Activated effector memory CD4-positive, alpha-beta T cell treated with anti-CD3 and anti-CD28 coated beads, Interleukin-2, amount 50 U/mL, for 16 hours (primary cell): ENCODE results near the gene BBOF1.
"Not testable (repeated sequence)": the region's sequence is repeated elsewhere in the genome, so short reads cannot be mapped to it uniquely, and the experiment has no call there.

Experiments used
- DNase-seq: peaks from one replicate; pipeline ENCODE4 v3.0.0-alpha.2; 2020

The BBOF1 gene

DNA sequence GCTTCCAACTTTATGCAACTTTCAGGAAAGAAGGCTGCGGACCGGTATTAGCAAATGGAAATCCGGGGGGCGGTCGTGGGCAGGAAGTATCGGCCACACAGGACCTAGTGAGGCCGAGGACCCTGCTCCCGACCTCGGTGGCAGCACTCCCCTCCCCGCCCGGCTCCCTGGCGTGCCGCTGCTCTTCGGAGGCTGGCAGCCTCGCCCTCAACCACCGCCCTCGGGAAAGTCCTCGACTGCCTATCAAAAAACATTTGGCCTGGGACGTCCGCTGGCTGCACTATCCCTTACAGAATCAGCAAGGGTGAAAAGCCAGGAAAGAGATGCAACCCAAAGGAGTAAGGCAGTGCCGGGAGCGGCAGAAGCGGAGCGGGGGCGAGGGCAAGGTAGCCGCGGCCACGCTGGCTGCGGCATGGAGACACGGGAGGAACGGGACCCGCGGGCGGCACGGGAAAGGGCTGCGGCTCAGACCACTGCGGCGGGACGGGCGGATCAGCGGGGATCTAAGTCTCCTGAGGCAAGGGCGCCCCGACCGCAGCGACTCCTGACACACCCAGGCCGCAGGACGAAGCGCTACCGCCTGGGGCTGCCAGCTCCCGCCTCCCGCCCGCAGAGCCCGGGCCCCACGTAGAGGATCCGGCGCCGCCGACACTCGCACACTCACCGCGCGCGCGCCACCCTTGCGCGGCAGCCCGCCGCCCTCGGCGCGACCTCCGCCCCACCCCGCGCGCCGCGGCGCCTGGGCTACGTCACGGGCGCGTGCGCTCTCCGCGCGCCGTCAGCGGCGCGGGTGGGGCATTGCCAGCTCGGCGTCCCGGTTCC, at the start of gene BBOF1, which contains the start of gene ENTPD5:
TSS of gene BBOF1 (plus strand) at position 764 of the 822 bp plus-strand sequence. CDS start 130 bp downstream, outside the sequence.
TSS of gene ENTPD5 (minus strand) at position 703 of the 822 bp plus-strand sequence. CDS start 31,186 bp downstream, outside the sequence.
- DNase-seq = peak; percentile 94

DNA sequence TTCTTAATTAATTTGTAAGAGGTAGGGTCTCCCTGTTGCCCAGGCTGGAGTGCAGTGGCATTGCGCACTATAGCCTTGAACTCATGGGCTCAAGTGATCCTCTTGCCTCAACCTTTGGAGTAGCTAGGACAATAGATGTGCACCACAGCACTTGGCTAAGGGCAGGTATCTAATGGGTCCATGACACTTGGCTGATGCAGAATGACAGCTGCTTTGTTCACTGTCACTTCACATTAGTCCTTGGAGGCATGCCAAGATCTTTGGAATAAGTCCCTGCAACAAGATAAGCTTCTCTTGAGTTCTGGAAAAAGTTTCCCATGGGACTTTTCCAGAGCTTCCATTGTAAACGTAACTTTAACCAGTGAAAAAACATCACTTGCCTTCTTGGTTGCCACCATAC, 45.7 kb upstream of the BBOF1 start:
- no peak for DNase-seq

GRCh38 chr14:73976125-73976524, 43.0 kb upstream of the BBOF1 start:
- no peak for DNase-seq

DNA sequence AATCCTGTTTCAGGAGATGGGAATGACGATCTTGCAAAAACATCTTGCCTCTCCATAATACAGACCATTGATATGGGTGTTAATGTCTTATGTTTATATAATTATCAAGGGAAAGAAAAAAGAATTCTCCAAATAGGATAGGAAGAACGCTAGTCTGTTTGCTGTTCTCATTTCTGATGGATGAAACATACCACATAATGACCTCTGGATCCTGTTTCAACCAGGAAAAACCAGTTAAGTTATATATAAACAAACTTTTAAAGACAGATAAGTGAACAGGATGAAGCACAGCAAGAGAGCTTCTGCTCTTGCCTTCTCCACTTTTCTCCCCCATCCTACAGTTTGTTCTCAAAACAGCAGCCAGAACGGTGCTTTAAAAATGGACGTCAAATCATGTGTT, 41.3 kb upstream of the BBOF1 start:
- no peak for DNase-seq

GRCh38 chr14:73988065-73988464, 31.1 kb upstream of the BBOF1 start:
- DNase-seq = no peak

GRCh38 chr14:73988656-73989055, 30.5 kb upstream of the BBOF1 start:
- not testable (repeated sequence) for DNase-seq

DNA sequence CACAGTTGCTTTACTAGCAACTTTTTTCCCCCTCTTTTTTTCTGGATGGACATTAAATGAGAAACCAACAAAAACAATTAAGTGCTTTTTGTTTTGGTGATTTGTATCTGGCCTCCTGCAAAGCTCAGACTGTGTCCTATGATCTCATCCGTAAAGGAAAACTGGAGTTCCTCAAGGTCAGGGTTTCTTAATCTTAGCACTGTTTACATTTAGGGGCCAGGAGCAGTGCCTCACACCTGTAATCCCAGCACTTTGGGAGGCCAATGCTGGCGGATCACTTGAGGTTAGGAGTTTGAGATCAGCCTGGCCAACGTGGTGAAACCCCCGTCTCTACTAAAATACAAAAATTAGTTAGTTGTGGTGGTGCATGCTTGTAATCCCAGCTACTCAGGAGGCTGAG, 28.1 kb upstream of the BBOF1 start:
- no peak for DNase-seq

DNA sequence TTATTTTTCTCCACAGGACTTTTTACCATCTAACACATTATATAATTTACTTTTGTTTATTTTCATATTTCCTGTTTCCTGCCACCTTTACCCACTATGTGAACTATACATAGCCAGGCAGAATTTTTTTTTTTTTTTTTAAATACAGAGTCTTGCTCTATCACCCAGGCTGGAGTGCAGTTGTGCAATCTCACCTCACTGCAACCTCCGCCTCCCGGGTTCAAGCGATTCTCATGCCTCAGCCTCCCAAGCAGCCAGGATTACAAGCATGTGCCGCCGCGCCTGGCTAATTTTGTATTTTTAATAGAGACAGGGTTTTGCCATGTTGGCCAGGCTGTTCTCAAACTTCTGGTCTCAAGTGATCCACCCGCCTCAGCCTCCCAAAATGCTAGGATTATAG, 24.2 kb upstream of the BBOF1 start:
- DNase-seq = not testable (repeated sequence)

GRCh38 chr14:73995977-73996378, 23.2 kb upstream of the BBOF1 start:
- no peak for DNase-seq

DNA sequence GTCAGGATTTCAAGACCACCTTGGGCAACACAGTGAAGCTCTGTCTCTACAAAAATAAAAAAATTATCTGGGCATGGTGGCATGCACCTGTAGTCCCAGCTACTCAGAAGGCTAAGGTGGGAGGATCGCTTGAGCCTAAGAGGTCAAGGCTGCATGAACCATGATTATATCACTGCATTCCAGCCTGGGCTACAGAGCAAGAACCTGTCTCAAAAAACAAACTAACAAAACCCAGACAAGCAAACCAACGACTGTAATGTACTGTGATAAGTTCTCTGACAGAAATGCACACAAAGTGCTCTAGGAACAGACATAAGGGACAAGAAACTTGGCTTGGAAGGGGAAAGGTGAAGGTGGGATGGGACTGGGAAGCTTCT, 22.4 kb upstream of the BBOF1 start:
- no peak for DNase-seq

DNA sequence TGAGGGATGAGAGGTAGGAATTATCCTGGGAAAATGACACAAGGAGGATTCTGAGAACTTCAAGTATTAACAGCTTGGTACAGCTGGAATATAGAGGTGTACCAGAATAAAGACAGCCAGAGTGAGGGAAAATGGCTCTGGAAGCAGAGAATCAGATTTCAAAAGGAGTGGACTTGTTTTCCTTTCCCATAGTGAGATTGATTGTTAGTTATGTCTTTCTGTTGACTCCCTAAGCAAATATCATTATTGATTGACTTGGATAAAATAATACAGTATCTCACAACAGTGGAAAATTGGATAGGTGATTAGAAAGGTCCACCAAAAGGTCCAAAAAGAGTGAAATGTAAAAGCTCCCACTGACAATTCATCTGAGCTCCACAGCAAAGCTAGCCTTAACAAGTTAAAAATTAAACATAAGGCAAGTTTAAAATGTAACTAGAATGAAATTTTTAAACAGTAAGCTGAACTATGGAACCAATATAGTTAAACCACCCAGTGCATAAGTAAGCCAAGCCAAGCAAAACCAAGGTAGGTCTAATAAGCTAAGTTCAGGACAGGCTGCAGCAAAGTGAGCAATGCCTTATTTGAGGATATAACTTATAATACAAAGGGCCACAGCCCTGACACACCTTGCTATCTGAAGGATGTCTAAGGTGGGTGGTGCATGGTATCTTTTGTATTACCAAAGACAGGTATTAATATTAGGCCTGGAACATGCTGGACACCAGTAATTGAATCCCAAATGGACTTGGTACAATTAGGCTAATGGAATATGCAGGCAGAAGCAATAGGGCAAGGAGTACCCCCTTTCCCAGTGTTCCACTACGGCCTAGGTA, 21.8 kb upstream of the BBOF1 start:
- DNase-seq = no peak

- DNase-seq = no peak
These were observed 21.2 kb upstream of the BBOF1 start for GRCh38 chr14:73997944-73998447.

DNA sequence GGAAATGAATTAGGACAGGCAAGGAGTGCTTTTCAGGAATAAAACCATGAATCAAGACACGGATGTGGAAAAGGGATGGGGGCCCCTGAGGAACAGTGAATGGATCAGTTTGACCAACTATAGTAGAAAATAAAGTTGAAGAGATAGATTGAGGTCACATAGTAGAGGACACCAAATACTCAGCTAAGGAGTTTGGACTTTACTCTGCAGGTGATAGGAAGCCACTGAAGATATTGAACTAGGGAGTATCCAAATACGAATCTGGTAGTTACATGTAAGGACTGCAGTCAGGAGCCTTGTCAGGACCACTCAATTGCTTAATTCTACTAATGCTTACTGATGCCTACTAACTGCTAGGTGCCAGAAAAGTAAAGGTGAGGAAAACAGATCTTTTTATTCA, 20.4 kb upstream of the BBOF1 start:
- DNase-seq = no peak

GRCh38 chr14:74005664-74006063, 13.5 kb upstream of the BBOF1 start:
- DNase-seq = not testable (repeated sequence)

- no peak for DNase-seq
These were observed 10.2 kb upstream of the BBOF1 start for GRCh38 chr14:74008843-74009499.

- no peak for DNase-seq
These were observed 4.8 kb upstream of the BBOF1 start for GRCh38 chr14:74014299-74014698.

GRCh38 chr14:74015176-74015575, 4.0 kb upstream of the BBOF1 start:
- DNase-seq = no peak

GRCh38 chr14:74015963-74016362, 3.2 kb upstream of the BBOF1 start:
- no peak for DNase-seq

- no peak for DNase-seq
These were observed 969 bp upstream of the BBOF1 start for GRCh38 chr14:74018174-74018585.

DNA sequence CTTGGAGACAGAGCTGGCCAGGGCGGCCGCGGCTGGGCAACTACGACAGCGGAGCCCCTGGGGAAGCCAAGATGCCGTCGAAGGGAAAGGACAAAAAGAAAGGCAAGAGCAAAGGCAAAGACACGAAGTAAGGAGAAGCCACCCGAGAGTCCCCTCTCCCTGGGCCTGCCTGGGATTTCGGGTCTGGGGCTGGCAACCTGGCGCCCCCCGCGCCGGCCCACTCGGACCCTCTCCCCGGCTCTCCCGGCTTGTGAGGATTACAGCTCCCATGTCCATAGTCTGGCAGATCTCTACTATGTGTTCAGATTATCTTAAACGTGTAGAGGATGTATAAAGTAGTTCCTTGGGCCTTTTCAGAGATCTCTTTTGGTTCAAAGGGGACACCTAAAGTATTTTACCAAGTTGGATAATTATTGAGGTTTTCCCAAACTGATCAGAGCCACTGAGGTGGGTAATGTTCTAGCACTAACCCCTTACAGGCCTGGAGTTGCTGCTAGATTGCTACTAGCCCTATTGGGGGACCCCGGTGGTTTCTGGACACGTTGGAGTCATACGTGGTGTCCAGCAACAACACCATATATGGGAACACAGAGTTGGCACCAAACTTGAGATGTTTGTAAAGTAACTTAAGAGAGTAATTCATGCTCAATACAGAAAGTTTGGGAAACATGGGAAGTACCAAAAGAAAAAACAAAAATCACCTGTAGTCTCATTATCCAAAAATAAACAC, 424 bp downstream of the BBOF1 start:
- no peak for DNase-seq

DNA sequence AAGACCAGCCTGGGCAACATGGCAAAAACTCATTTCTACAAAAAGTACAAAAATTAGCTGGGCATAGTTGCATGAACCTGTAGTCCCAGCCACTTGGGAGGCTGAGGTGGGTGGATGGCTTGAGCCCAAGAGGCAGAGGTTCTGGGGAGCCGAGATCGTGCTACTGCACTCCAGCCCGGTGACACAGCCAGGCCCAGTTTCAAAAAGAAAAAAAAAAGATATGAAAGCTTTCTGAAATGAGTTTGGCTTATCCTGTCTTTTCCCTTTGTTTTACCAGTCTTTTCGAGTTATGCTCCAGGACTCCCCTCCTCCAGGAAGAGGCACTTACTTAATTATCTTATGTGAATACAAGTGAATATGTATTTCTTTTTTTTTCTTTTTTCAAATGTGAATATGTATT, 3.2 kb downstream of the BBOF1 start:
- no peak for DNase-seq

DNA sequence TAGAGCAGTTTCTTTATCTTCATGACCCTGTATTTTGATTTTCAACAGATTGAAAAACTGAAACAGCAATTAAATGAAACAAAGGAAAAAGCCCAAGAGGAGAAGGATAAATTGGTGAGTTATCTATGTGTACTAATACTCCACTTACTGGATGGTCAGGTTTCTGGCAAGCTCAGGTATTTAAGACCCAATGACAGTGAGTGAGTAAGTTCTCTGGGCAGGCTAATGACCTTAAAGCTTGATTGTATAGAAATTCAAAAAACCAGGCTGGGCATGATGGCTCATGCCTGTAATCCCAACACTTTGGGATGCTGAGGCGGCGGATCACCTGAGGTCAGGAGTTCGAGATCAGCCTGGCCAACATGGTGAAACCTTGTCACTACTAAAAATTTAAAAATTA, 10.0 kb downstream of the BBOF1 start:
- no peak for DNase-seq
